Smooth muscle cell (in vitro differentiated cells): ENCODE results near the gene KCNV2. TPM values are rescaled to one million over a fixed set of nuclear protein-coding genes. Genes with fewer than 3 reads are reported as not detected.

Experiments
- DNase-seq: peaks from one replicate; lab custom pipeline; 2025; ENCODE audit not compliant: unreplicated experiment; lab: John Stamatoyannopoulos, UW
- H2AFZ ChIP-seq: fragments of 200-600 bp; sonication (generic); 2 replicates; pipeline ENCODE4 v1.6.0; 2016; ENCODE audit warnings: antibody characterized with exemption, low read depth, mild to moderate bottlenecking
- H3F3A ChIP-seq: fragments of 200-600 bp; sonication (generic); 2 replicates; pipeline ENCODE4 v1.6.0; 2017; ENCODE audit warnings: antibody characterized with exemption, low read depth
- H3K27ac ChIP-seq: fragments of 200-600 bp; sonication (generic); 2 replicates; pipeline ENCODE4 v1.5.1; 2016; ENCODE audit warnings: low read depth, mild to moderate bottlenecking
- H3K27me3 ChIP-seq: fragments of 200-600 bp; sonication (generic); 2 replicates; pipeline ENCODE4 v1.6.1; 2016; ENCODE audit warnings: low read depth, mild to moderate bottlenecking
- H3K36me3 ChIP-seq: fragments of 200-600 bp; sonication (generic); 2 replicates; pipeline ENCODE4 v1.5.1; 2016; ENCODE audit warnings: low read depth
- H3K4me1 ChIP-seq: fragments of 200-600 bp; sonication (generic); 2 replicates; pipeline ENCODE4 v1.5.1; 2016; ENCODE audit warnings: low read depth
- H3K4me2 ChIP-seq: fragments of 200-600 bp; sonication (generic); 2 replicates; pipeline ENCODE4 v1.6.0; 2016; ENCODE audit warnings: mild to moderate bottlenecking
- H3K4me3 ChIP-seq: fragments of 200-600 bp; sonication (generic); 2 replicates; pipeline ENCODE4 v1.5.1; 2016; ENCODE audit warnings: mild to moderate bottlenecking
- H3K79me2 ChIP-seq: fragments of 200-600 bp; sonication (generic); 2 replicates; pipeline ENCODE4 v1.6.0; 2016; ENCODE audit warnings: low read depth, mild to moderate bottlenecking
- H3K9ac ChIP-seq: fragments of 200-600 bp; sonication (generic); 2 replicates; pipeline ENCODE4 v1.6.0; 2016; ENCODE audit warnings: low read depth
- H3K9me3 ChIP-seq: fragments of 200-600 bp; sonication (generic); replicated peaks from 2 replicates; pipeline ENCODE4 v1.5.1; 2016; ENCODE audit warnings: low read depth
- H4K20me1 ChIP-seq: fragments of 200-600 bp; sonication (generic); 2 replicates; pipeline ENCODE4 v1.6.0; 2016; ENCODE audit warnings: low read depth
- CTCF ChIP-seq: fragments of 200-600 bp; sonication (generic); IDR thresholded peaks from 2 replicates; pipeline ENCODE4 v1.5.1; 2017; ENCODE audit warnings: borderline replicate concordance, mild to moderate bottlenecking, antibody characterized with exemption; ENCODE audit not compliant: insufficient read depth, poor library complexity, severe bottlenecking
- WGBS: methylation state at CpG from one replicate; pipeline ENCODE4 v1.1.7; 2016; ENCODE audit warnings: low lambda C conversion rate; 5-methylcytosine and 5-hydroxymethylcytosine counted together
- polyA plus RNA-seq: library from polyadenylated mRNA; unstranded; fragments of >200 nt; fragmentation: Nextera tagmentation; extraction: Ambion mirVana; gene quantifications from 2 replicates; pipeline ENCODE4 v1.2.1, GENCODE V29; 2016
- total RNA-seq: library from RNA; depleted of rRNA; stranded (reverse); fragments of >200 nt; gene quantifications from 2 replicates; pipeline ENCODE4 v1.2.3, GENCODE V29; 2014

KCNV2 gene
- total and polyA plus RNA-seq, 2 experiments from 2014 or later = not detected

- Histone ChIP-seq H3K36me3 (no peaks in the 10 kb centered on the region), H3K9me3 (no peaks in the 10 kb centered on the region), H3K27ac (peak overlapping the region; percentile 13), H3K4me1 (no peaks in the 10 kb centered on the region), H4K20me1 (no peaks in the 10 kb centered on the region), H3F3A (peaks cover 6% of the 10 kb centered on the region), H3K4me2 (no peak overlapping the region), H3K9ac (no peak overlapping the region), H3K79me2 (no peaks in the 10 kb centered on the region), H3K4me3 (no peak overlapping the region), H3K27me3 (no peaks in the 10 kb centered on the region), H2AFZ (no peak overlapping the region)
- TF ChIP-seq CTCF = no peak
- 37% methylated on average over 2 of the region's 2 CpGs for WGBS
- no peak for DNase-seq
These were observed 5.4 kb downstream of the KCNV2 start for GRCh38 chr9:2722715-2723114.

- Histone ChIP-seq H3K9ac (no peak overlapping the region), H3F3A (peaks cover 6% of the 10 kb centered on the region), H3K4me1 (no peaks in the 10 kb centered on the region), H2AFZ (no peak overlapping the region), H3K9me3 (no peaks in the 10 kb centered on the region), H3K4me2 (no peak overlapping the region), H3K27me3 (no peaks in the 10 kb centered on the region), H4K20me1 (no peaks in the 10 kb centered on the region), H3K4me3 (no peak overlapping the region), H3K27ac (peak overlapping the region; percentile 13), H3K36me3 (no peaks in the 10 kb centered on the region), H3K79me2 (no peaks in the 10 kb centered on the region)
- WGBS = 67% methylated on average over 4 of the region's 4 CpGs
- no peak for DNase-seq
- TF ChIP-seq CTCF = no peak
These were observed 6.2 kb downstream of the KCNV2 start for GRCh38 chr9:2723376-2724065.

DNA sequence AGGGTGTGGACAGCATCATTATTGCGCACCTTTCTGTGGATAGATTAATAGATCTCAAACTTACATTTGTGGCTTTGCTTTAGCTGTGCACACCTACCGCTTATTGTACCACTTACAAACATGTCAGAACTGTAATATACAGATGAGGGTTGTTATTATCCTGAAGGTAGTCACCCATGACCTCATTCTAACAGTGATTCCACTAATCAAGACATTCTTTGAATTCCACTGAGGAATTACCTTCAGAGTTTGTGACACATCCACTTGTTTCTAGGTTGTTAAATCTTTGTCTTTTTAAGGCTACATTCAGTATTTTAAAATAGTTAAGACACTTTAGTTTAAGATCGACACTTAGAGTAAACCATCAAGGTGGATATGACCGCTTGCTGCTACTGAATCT lies 7.8 kb downstream of the KCNV2 start:
- Histone ChIP-seq H3K27ac (no peak overlapping the region), H3K27me3 (no peaks in the 10 kb centered on the region), H3K4me1 (no peaks in the 10 kb centered on the region), H3F3A (peaks cover 6% of the 10 kb centered on the region), H3K9ac (no peak overlapping the region), H3K4me3 (no peak overlapping the region), H3K36me3 (no peaks in the 10 kb centered on the region), H4K20me1 (no peaks in the 10 kb centered on the region), H3K9me3 (no peaks in the 10 kb centered on the region), H3K4me2 (no peak overlapping the region), H3K79me2 (no peaks in the 10 kb centered on the region), H2AFZ (no peak overlapping the region)
- 81% methylated on average over 4 of the region's 4 CpGs for WGBS
- no peak for DNase-seq
- no peak for TF ChIP-seq CTCF
